Fibroblast of the conjunctiva (primary cell): ENCODE measurements around the gene MGAT4D.
A peak's percentile ranks its signal among the peaks of the same experiment; 100 is the strongest.
"Not testable (repeated sequence)": the region's sequence is repeated elsewhere in the genome, so short reads cannot be mapped to it uniquely, and the experiment has no call there.

Experiments
- DNase-seq: peaks from one replicate; pipeline ENCODE4 v3.0.0-alpha.2; 2010; ENCODE audit warnings: low read depth

Gene MGAT4D

DNA sequence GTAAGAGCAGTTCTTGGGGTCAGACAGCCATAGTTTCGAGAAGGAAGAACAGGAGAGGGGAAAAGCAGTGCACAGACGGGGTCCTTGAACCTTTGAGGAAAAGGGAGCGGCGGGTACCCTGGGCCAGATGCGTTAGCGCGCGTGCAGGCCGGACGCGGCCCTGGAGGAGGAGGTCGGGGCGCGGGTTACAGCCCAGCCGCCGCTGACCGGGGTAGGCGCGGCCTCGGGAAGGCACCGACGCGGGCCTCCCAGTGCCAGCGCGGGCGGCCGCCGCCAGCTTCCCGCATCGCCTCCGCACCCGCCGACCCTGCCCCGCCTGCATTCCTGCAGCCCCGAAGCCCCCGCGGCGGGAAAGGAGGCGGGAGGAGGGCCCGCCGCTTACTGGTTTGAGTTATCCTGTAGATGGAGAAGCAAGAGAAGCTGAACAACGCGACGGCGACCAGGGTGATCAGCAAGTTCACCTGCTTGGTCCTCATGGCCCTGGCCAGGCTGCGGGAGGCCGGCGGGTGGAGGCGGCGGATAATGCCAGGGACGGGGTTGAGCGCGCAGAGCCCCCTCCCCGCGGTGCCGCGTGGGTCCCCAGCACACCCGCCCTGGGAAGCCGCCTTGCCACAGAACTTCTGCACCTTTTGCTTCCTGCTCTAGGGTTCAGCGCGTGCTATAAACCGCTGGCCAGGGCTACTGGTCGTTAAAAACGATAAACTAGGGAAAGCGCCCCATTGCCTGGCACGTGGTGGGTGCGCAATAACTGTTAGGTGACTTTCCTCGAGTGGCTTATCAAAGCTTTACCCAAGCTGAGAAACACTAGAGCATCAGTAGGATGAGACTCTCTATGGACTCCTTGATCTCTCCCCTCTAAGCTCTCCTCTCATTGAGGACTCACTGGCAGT, at the start of gene MGAT4D:
TSS of gene MGAT4D (minus strand) at position 547 of the 890 bp plus-strand sequence. CDS start at position 476, 71 bp downstream.
- DNase-seq: no peak

DNA sequence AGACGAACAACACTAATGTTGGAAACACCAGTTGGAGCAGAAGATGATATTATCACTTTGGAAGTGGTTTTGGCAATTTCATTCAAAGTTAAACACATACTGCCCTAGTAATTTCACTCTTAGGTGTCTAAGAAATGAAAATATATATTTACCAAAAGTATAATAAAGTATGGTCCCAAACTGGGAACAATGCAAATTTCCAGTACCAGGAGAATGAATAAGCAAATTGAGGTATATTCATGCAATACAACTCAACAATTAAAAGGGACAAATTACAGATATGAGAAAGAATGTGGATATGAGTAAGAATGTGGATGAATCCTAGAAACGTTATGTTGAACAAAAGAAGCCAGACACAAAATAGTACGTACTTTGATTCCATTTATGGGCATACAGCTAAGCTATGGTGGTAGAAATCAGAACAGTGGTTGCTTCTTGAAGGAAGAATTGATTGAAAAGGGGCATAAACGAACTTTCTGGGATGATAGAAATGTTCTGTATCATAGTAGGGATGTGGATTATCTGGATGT, 35.9 kb upstream of the MGAT4D start:
- DNase-seq: no peak

DNA sequence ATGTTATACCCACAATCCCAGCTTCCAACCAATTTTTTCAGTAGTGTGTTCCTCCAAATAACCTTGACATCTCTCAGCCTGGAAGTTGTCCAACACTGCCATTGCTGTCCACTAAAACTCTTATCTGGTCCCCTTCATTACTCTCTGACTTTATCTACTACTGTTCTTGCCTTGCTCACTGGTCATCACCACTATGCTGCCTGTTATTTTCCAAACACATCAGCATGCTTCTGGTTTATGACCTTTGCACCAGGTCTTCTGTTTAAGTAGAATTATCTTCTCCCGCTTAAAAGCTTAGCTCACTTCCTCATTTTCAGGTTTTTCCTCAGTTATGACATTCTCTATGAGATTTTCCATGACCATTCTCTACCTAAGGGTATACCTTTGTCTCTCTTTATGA, 31.3 kb upstream of the MGAT4D start:
- DNase-seq: no peak

DNA sequence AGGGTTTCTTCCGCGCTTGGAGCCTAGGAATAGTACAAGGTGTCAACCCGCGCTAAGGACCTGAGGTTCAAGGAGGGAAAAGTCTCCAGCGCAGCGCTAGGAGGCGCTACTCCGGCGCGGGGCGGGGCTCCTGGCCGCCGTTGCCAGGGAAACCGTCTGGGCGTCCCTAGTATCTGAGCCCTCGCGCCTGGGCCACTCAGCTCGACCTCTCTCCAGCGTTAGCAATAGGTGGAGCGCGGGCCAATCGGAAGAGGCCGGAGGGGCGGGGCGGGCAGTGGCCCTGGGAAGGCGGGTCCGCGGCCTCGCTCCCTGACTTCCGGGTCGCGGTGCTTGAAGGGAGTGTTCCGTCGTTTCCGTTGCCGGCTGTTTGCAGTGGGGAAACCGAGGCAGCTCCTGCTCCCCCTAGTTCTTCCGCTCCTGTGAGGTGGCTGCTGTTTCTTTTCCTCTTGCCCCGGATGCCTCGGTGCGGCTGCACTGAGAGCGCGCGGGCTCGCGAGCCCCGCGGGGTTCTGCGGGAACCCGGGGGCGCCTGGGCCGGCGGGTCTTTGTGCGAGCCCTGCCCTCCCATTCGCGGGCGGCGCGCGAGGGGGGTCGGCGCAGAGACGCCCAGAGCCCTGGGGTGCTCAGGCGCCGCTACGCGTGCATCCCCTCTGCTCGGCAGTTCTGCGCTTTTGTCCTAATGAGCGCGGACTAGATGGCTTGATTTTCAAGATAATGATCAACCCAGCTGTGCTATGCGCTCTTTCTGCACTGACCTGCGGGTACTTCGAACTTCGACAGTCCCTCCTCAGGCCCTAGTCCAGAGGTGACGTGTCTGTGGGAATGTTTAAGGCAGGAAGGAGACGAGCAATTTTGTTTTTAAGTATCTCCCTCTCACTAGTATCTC, 26.0 kb upstream of the MGAT4D start, which contains the start of gene ELMOD2:
TSS of gene ELMOD2 (plus strand) at position 312 of the 886 bp plus-strand sequence. CDS start 1,261 bp downstream, outside the sequence.
- DNase-seq: peak; percentile 96

DNA sequence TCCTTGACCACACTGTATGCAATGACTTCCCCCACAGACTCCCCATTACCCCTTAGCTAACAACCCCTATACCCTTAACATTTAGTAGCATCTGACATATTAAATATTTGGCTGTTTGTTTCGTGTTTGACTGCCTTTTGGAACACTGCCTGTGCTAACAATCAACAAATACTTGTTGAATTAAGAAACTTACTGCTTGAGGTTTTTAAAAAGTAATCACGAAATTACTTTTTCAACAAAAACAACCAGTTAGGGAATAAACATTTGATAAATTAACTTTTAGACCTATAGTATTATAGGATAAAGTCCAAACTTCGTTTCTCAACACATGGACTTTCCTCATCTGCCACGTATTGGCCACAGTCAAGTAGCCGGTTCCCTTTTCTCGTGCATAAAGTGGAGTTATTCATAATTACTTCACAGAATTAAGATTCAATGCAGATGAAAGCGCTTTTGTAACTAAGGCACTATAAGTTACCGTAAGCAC, 25.3 kb upstream of the MGAT4D start:
- no peak for DNase-seq

DNA sequence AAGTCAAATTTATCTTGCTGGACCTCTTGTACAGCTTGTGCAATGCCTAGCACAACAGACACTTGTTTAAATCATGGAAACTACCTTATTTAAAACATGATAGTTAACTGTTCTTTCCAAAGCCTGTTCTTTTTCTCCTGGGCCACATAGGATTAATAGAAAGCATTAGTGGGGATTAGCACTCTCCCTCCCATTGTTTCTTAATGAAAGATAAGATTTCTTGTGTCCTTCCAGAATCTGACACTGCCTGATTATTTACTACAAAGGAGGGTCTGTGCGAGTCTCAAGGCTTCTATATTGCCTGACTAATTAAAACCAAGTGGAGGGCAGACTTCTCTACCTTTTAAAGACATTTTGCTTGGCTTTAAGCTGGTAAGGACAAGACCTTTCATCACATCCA, 17.3 kb upstream of the MGAT4D start:
- no peak for DNase-seq

DNA sequence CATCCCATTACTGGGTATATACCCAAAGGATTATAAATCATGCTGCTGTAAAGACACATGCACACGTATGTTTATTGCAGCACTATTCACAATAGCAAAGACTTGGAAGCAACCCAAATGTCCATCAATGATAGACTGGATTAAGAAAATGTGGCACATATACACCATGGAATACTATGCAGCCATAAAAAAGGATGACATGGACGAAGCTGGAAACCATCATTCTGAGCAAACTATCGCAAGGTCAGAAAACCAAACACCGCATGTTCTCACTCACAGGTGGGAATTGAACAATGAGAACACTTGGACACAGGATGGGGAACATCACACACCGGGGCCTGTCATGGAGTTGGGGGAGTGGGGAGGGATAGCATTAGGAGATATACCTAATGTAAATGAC, 15.7 kb upstream of the MGAT4D start:
- not testable (repeated sequence) for DNase-seq

DNA sequence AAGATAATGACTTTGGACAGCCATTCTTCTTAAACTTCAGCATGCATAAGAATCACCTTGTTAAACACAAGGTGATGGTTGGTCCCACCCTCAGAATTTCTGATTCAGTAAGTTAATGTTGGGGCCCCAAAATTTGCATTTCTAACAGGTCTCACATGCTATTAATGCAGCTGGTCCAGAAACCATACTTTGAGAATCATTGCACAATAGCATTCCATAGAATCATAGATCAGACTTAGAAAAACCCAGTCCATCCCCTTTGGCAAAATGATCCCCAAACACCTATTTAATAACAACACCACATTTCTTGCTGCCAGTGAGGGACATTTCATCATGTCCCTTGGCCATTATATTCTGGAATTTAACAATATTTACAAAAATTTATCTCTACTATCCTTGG, 6.2 kb upstream of the MGAT4D start:
- no peak for DNase-seq

DNA sequence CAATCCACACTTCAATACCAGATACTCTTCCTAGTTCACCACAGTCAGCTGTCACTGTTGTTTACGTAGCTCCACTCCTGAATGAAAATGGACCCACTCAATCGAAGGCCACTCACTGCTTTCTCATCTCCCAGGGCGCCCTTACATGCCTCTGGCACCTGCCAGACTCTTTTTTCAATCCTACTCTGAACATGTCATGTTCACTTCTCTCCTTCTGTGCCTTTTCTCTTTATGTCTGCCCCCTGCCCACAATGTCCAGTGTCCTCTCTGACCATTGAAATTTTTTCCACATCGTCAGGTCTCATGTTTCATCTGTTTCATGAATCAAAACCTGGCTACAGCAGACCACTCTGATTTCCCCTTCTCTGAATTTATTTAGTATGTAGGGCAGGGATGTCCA, 1.3 kb upstream of the MGAT4D start:
- DNase-seq: no peak

DNA sequence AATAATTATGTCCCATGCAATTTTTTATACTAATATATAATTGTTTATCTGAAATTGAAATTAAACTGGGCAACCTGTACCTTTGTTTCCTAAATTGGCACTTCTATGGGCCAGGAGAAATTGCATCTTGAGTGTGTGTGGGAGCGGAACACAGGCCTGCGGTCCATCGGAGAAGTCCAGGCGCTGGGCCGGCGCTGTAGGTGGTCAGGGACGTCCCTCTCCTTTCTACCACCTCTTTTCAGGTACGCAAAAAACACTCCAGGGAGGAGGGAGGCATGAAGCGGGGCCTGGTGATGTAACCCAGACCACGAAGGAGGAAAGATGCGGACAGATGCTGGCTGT, 717 bp downstream of the MGAT4D start:
- no peak for DNase-seq

DNA sequence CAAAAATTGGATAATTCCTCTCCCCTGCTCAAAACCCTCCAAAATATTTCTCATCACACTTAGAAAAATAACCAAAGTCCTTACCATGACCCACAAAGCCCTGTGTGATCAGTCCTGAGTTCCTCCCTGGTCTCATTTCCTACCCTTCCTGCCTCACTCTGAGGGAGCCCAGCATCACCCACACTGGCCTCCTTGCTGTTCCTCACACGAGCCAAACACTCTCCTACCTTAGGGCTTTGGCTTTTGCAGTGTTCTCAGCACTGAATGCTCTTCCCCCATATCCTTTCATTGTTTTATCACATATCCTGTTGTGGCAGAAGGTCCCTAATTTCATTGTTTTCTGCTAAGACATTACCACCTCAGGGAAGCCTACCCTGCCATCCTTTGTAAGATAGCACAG, 12.2 kb downstream of the MGAT4D start:
- DNase-seq: no peak

DNA sequence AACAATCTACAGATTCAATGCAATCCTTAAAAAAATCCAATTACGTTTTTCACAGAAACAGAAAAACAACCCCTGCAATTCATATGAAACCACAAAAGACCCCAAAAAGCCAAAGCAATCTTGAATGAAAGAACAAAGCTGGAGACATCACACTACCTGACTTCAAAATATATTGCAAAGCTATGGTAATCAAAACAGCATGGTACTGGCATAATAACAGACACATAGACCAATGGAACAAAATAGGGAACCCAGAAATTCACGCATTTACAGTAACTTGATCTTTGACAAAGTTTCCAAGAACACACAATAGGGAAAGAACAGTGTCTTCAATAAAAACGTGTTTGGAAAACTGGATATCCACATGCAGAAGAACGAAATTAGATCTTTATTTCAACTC, 14.6 kb downstream of the MGAT4D start:
- no peak for DNase-seq

DNA sequence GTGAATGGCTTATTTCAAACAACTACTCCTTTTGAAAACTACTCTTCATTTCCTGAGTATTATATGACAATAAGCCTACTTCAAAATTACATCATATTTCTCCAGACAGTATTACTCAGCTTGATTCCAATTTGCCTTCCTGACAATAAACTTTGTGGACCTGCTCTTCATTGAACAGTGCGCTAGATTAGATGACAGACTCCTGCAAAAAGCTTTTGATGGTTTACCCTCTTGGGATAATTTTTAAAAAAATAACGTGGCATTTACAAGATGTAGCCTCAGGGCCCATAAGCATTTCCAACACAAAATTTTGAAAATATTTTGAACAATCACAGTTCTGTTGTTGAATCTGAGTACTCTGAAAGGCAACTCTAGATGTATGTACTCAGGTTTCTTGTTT, 25.9 kb downstream of the MGAT4D start:
- no peak for DNase-seq

DNA sequence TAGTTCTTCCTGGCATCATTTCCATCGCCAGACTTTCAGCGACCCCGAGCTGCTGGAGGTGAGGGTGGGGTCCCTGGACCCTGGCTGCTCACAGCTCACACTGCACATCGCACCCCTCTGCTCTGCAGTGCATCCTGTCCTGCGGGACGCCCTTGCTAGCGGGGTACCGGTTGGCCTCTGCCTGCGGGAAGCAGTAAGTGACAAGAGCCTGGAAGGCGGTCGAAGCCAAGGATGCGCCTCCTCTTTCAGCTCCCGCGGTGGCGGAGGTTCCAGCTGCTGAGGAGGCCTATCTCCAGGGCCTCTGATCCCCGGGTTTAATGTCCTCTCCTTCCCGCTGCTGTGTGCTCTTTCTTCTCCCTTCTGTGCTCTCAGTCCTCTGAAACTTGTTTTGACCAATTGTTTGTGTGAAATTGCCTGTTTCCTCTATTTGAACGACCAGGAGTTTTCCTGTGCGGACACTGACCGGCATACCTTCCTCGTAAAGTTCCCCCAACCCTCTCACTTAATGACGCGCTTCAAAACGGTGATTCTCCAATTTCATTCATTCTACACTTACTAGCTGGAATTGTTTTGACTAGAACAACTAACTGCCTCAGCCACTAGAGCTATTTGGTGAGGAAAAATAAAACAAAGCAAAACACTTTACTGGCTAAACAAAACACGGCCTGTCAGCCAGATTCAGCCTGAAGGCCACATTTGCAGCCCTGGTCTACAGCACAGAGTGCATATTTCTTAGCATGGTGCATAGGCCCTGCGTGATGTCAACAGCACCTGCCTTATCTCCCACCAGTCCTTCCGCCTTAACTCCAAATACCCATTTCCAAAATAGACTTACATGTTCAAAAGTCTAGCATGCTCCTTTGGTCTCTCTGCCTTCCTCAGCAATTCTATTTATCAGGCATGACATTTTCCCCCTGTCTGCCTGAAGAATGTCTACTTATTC, 28.0 kb downstream of the MGAT4D start:
- DNase-seq: no peak

DNA sequence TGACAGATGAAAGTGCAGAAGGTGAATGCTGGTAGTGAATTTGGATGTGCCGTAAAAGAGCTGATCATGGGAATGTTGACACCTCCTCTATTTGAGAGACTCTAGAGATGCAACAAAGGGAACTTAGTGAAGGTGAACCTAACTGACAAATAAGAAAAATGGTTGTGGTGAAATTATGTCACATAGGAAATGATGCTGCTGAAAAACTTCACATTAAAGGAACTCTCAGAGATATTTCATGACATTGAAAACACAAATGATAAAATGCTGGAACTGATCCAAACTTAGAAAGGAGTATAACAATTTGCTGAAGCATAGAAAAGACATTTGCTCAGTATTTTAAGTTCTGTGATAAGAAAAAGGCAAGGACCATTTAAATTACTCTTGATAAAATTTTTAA, 31.9 kb downstream of the MGAT4D start:
- DNase-seq: no peak

DNA sequence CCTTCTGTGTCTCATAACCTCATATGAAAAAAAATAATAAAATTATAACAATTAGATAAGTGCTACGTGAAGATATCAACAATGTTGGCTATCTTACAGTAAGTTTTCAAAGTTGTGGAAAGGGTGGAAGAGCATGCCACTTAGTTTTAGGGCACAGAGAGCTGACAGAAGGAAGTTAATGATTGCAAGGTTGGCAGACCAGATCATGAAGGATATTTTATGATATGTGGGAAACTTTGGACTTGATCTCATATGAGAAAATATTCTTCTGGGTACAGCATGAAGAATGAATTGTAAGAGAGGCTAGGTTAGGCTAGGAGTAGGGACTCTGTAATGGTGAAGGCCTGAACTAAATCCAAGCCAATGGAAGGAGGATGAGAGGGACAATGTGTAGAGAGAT, 34.5 kb downstream of the MGAT4D start:
- no peak for DNase-seq

DNA sequence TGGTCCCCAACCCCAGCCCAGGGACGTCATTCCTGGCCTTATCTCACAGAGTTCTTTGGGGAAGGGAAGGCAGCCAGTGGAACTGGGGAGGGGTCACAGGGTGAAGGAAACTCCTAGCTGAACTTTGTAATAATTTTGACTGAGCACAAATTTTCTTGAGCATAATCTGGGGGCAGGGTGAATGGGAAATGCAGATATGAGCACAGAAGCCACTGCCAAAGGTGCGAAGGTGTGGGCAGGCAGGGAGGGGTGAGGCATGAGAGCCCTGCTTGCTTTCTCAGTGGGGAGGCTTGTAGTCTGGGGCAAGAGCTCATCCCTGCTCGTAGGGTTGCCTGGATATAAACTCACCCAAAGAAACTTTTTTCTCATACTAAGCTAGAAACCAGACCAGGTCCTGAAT, 34.9 kb downstream of the MGAT4D start:
- DNase-seq: no peak

DNA sequence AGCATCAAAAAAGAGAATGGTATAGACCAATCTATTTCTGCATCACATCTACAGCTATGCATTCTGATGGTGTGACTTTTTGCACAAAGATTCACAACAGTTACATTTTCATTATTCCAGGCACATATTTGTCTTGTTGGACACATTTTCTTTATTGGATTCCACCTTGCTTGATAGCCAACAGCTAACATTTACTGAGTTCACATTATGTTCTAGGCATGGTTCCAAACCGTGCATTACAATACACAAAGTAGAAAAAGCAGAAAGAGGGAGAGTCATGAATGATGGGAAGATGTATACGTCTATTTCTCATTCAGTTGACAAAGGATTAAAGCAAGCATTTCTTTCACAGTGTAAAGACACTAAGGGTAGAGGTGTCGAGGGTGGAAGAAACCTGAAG, 47.7 kb downstream of the MGAT4D start:
- DNase-seq: no peak

DNA sequence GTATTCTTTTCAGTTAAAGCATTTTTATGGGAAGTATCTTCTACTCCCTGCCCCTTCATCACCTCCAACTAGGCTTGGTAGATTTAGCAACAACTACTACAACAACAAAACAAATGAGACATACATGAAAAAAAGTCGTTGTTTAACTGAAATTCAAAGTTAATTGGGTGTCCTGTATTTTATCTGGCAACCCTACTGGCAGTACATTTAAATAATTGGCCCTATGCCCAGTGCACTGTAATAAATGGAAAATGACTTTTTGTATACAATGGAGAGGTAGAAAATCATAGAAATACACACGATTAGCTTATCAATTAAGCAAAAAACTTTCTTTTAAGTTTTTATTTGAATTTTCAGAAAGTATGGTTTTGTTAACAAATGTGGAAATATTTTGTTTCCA, 49.3 kb downstream of the MGAT4D start:
- no peak for DNase-seq

DNA sequence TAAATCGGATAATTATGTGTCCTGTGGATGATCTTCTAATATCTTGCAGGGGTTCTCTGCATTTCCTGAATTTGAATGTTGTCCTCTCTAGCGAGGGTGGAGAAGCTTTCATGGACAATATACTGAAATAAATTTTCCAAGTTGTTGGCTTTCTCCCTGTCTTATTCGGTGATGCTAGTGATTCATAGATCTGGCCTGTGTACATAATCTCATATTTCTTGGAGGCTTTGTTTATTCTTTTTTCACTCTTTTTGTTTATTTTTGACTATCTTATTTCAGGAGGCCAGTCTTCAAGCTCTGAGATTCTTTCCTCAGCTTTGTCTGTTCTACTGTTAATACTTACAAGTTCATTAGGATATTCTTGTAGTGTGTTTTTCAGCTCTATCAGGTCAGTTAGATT, 49.9 kb downstream of the MGAT4D start:
- DNase-seq: no peak

DNA sequence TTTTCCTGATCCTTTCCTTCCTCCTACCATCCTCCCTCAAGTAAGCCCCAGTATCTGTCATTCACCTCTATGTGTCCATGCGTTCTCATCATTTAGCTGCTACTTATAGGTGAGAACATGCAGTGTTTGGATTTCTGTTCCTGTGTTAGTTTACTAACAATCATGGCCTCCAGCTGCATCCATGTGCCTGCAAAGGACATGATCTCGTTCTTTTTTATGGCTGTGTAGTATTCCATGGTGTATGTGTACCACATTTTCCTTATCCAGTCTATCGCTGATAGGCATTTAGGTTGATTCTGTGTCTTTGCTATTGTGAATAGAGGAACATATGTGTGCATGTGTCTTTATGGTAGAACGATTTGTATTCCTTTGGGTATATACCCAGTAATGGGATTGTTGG, 53.7 kb downstream of the MGAT4D start:
- DNase-seq: not testable (repeated sequence)
